Adrenal gland (tissue), 12 donors: ENCODE data around the gene CXorf66. TPM values are rescaled to one million over a fixed set of nuclear protein-coding genes. Genes with fewer than 3 reads are reported as not detected.

Experiments used
- DNase-seq, 7 donors: peaks; one replicate each; pipeline ENCODE4 v3.0.0-alpha.2; 2019 to 2020
- H3K27ac ChIP-seq, 5 donors: fragments of 200-600 bp; sonication (generic) in 4 of 5; 1 replicate in 3 of 5; 2 replicates in 2 of 5; pipeline versions ENCODE4 v1.5.1 to v1.8.0; 2016 to 2020; ENCODE audit warnings: mild to moderate bottlenecking in 1 of 5
- H3K27me3 ChIP-seq: fragments of 200-600 bp; 2 replicates; pipeline ENCODE4 v1.8.0; 2021
- H3K36me3 ChIP-seq, 2 donors: fragments of 200-600 bp; replicated peaks in 1 of 2; 1 replicate in 1 of 2; 2 replicates in 1 of 2; pipeline versions ENCODE4 v1.5.1 to v1.8.0; 2018 to 2022
- H3K4me1 ChIP-seq, 2 donors: fragments of 200-600 bp; replicated peaks in 1 of 2; 1 replicate in 1 of 2; 2 replicates in 1 of 2; pipeline versions ENCODE4 v1.5.1 to v1.8.0; 2018 to 2021
- H3K4me3 ChIP-seq, 4 donors: fragments of 200-600 bp; sonication (generic) in 3 of 4; one replicate each; pipeline ENCODE4 v1.5.1; 2016 to 2018
- H3K9me3 ChIP-seq, 3 donors: fragments of 200-600 bp; sonication (generic) in 1 of 3; replicated peaks in 1 of 3; 1 replicate in 2 of 3; 2 replicates in 1 of 3; pipeline versions ENCODE4 v1.5.1 to v1.8.0; 2016 to 2021
- CTCF ChIP-seq, 6 experiments: fragments of 450-650 bp in 4 of 6; fragments of 200-600 bp in 2 of 6; sonication (generic) in 1 of 6; IDR thresholded peaks; 1 replicate in 5 of 6; 2 replicates in 1 of 6; pipeline versions ENCODE4 v1.5.1 to v1.8.0; 2016 to 2021; ENCODE audit warnings: antibody characterized with exemption in 6 of 6, mild to moderate bottlenecking in 2 of 6, moderate library complexity in 1 of 6
- POLR2A ChIP-seq, 2 donors: fragments of 450-650 bp; IDR thresholded peaks; one replicate each; pipeline ENCODE4 v1.6.1; 2017; ENCODE audit warnings: antibody characterized with exemption in 2 of 2, mild to moderate bottlenecking in 2 of 2, moderate library complexity in 1 of 2
- WGBS, 4 donors: extraction: QIAGEN DNeasy Blood & Tissue Kit in 2 of 4; methylation state at CpG; one replicate each; pipeline versions ENCODE4 v1.1.5 to v1.1.7; 2013 to 2017; 5-methylcytosine and 5-hydroxymethylcytosine counted together
- intact Hi-C, 2 donors: fragments of 100-400 bp; cut with DNase I; formaldehyde crosslinking; loops; one replicate each; pipeline versions ENCODE4 v1.14.1 to v1.15.0; 2022 to 2023
- polyA plus RNA-seq, 3 donors: library from polyadenylated mRNA; stranded (reverse); fragments of 200-250 nt in 2 of 3; fragments of 350-450 nt in 1 of 3; fragmentation: Illumina TruSeq in 1 of 3; extraction: RNeasy Lipid Tissue Mini Kit (QIAGEN cat#74804) in 1 of 3; gene quantifications; one replicate each; pipeline ENCODE4 v1.2.3, GENCODE V29; 2013 to 2014
- total RNA-seq, 9 donors: library from RNA; depleted of rRNA in 4 of 9; stranded (reverse); fragments of >200 nt in 4 of 9; fragments of 120-200 nt in 1 of 9; fragmentation: NEBNext Ultra II Directional in 1 of 9; extraction: Animal tissue kit (Norgen Biotek cat#: 25700) in 1 of 9; gene quantifications; one replicate each; pipeline versions ENCODE4 v1.1.0 to v1.2.4, GENCODE V29; 2013 to 2023
- donor health status: healthy with polysubstance abuse.
- donor health status: Bipolar disorder and iron deficiency.
- donor health status: DM: yes; HTN: yes; CAD: no.
- donor health status: DM: no; HTN: no; CAD: no.
- donor health status: DM: no; HTN: no; CAD: no.
- donor health status: DM: yes; HTN: yes; CAD: no.

The CXorf66 gene
- total and polyA plus RNA-seq, 12 donors, result not detected

GRCh38 chrX:139931646-139932072 is 33.7 kb downstream of the CXorf66 start:
- 0 to 36% (median 22%) methylated on average over 18 to 33 of the region's 33 CpGs; no CpG with 5 or more reads in 1 of the 4 donors for WGBS, 4 donors
- intact Hi-C loops, result no loop called here
- no peaks in the 10 kb centered on the region for H3K36me3 ChIP-seq
- peaks cover 3% of the 10 kb centered on the region for H3K27me3 ChIP-seq
- peak overlapping the region in 3 of 5 donors; percentile 26 to 98 (median 57) for H3K27ac ChIP-seq
- no peak for TF ChIP-seq POLR2A (IDR thresholded peaks at IDR 0.05)
- TF ChIP-seq CTCF (IDR thresholded peaks at IDR 0.05), result no peak
- H3K9me3 ChIP-seq, result no peaks in the 10 kb centered on the region
- H3K4me3 ChIP-seq, result peak overlapping the region; percentile 22 to 82 (median 36)
- DNase-seq, result peak in 2 of 7 donors; percentile 14 to 26
- no peaks in the 10 kb centered on the region for H3K4me1 ChIP-seq

- Histone ChIP-seq H3K36me3 (no peaks in the 10 kb centered on the region), H3K4me3 (peak overlapping the region; percentile 22 to 82 (median 36)), H3K9me3 (no peaks in the 10 kb centered on the region), H3K27me3 (peaks cover 3% of the 10 kb centered on the region), H3K4me1 (no peaks in the 10 kb centered on the region), H3K27ac (no peak overlapping the region)
- no peak for TF ChIP-seq POLR2A (IDR thresholded peaks at IDR 0.05)
- TF ChIP-seq CTCF (IDR thresholded peaks at IDR 0.05), result no peak
- peak in 5 of 7 donors; percentile 17 to 47 (median 18) for DNase-seq
- intact Hi-C loops, result no loop called here
- WGBS, 4 donors, result 3 to 25% (median 21%) methylated on average over 7 to 27 of the region's 27 CpGs
These were observed 34.2 kb downstream of the CXorf66 start for GRCh38 chrX:139930916-139931645.

GRCh38 chrX:139930401-139930800 is 34.9 kb downstream of the CXorf66 start:
- WGBS, 4 donors, result 53 to 86% (median 71%) methylated on average over 4 of the region's 4 CpGs
- H3K4me1 ChIP-seq, result no peaks in the 10 kb centered on the region
- TF ChIP-seq POLR2A (IDR thresholded peaks at IDR 0.05), result no peak
- TF ChIP-seq CTCF (IDR thresholded peaks at IDR 0.05), result no peak
- intact Hi-C loops, result no loop called here
- H3K4me3 ChIP-seq, result peak overlapping the region in 1 of 4 donors; percentile 82
- H3K27me3 ChIP-seq, result peaks cover 3% of the 10 kb centered on the region
- no peak overlapping the region for H3K27ac ChIP-seq
- no peaks in the 10 kb centered on the region for H3K9me3 ChIP-seq
- no peaks in the 10 kb centered on the region for H3K36me3 ChIP-seq
- DNase-seq, result no peak

GRCh38 chrX:139929876-139930275 is 35.4 kb downstream of the CXorf66 start:
- 61 to 88% (median 74%) methylated on average over 5 of the region's 5 CpGs for WGBS, 4 donors
- Histone ChIP-seq H3K9me3 (no peaks in the 10 kb centered on the region), H3K4me3 (no peak overlapping the region), H3K27me3 (peaks cover 3% of the 10 kb centered on the region), H3K27ac (no peak overlapping the region), H3K36me3 (no peaks in the 10 kb centered on the region), H3K4me1 (no peaks in the 10 kb centered on the region)
- DNase-seq, result no peak
- TF ChIP-seq CTCF (IDR thresholded peaks at IDR 0.05), result no peak
- intact Hi-C loops, result no loop called here
